Measurements from ENCODE around the gene KRT3. TPM values are rescaled to one million over a fixed set of nuclear protein-coding genes. Genes with fewer than 3 reads are reported as not detected.

KRT3 gene
- total and polyA plus RNA-seq, 2 experiments from 2014 or later: not detected

GRCh38 chr12:52767020-52767379, 28.9 kb downstream of the KRT3 start:
- no peak for TF ChIP-seq CTCF (IDR thresholded peaks at IDR 0.05; ENCODE audit: low read depth, low read length)
- Histone ChIP-seq H3K4me3 (no peak overlapping the region), H3K27ac (no peak overlapping the region), H3K9me3 (ENCODE audit: low read depth) (no peaks in the 10 kb centered on the region), H3K36me3 (no peaks in the 10 kb centered on the region), H3K27me3 (peaks cover under 1% of the 10 kb centered on the region), H3K4me1 (ENCODE audit: low read depth) (no peaks in the 10 kb centered on the region)
- no peak for DNase-seq (ENCODE audit: low read depth in 1 of 2, low spot score in 1 of 2)

DNA sequence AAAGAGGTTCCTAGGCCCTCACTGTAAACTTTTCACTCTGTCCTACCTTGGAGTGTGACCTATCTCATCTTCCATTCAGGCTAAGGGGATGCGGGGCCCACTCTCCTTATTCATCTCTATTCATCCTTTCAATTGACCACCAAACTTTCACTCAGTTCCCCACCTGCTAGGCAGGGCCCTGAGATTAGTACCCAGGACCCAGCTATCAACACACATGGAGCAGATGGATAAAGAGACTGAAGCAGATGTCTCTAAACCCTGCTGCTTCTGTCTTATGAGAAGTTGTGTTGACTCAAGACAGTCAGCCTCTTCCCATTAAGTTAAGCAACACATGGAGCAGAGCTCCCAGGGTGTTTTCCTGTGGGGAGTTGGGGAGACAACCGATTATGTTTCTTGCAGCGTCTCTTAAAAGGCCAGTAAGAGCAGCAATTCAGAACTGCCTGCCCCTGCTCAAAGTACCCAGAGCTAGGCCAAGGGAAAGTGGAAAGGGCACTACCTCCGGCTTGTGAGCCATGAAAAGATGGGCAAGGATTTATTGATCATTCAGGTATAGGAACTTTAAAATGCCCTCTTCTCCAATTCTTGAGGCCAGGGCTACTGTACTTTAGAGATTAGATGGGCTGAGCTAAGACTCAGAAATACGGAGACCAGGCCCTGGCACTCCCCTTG, 29.4 kb downstream of the KRT3 start:
- TF ChIP-seq CTCF (IDR thresholded peaks at IDR 0.05; ENCODE audit: low read depth, low read length): no peak
- Histone ChIP-seq H3K27ac (no peak overlapping the region), H3K27me3 (no peaks in the 10 kb centered on the region), H3K4me1 (ENCODE audit: low read depth) (no peaks in the 10 kb centered on the region), H3K36me3 (no peaks in the 10 kb centered on the region), H3K9me3 (ENCODE audit: low read depth) (no peaks in the 10 kb centered on the region), H3K4me3 (no peak overlapping the region)
- no peak for DNase-seq (ENCODE audit: low read depth in 1 of 2, low spot score in 1 of 2)

DNA sequence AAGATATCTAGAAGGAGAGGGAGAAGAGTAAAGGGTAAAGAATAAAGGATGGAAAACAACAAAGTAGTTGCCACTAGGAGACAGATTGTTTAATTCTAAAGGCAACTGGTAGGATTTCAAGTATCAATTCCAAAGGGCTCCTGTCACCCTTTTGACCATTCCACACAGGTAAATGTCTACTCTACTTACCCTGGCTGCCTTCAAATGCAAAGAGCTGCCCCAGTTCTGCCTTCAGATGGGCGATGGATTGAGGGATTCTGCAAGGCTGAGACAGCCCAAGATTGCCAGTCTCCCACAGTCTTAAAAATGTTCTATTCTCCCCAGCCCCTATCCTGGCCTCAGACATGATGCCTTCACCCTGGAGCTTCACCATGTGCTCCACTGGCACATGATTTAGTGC, 30.2 kb downstream of the KRT3 start:
- H3K4me3 ChIP-seq: no peak overlapping the region
- no peaks in the 10 kb centered on the region for H3K36me3 ChIP-seq
- no peaks in the 10 kb centered on the region for H3K4me1 ChIP-seq (ENCODE audit: low read depth)
- H3K27me3 ChIP-seq: no peaks in the 10 kb centered on the region
- no peak overlapping the region for H3K27ac ChIP-seq
- H3K9me3 ChIP-seq (ENCODE audit: low read depth): no peaks in the 10 kb centered on the region
- no peak for DNase-seq (ENCODE audit: low read depth in 1 of 2, low spot score in 1 of 2)
- TF ChIP-seq CTCF (IDR thresholded peaks at IDR 0.05; ENCODE audit: low read depth, low read length): no peak

GRCh38 chr12:52763991-52764390, 31.9 kb downstream of the KRT3 start:
- H3K36me3 ChIP-seq: no peaks in the 10 kb centered on the region
- DNase-seq (ENCODE audit: low read depth in 1 of 2, low spot score in 1 of 2): no peak
- H3K4me3 ChIP-seq: no peak overlapping the region
- H3K4me1 ChIP-seq (ENCODE audit: low read depth): no peaks in the 10 kb centered on the region
- no peaks in the 10 kb centered on the region for H3K27me3 ChIP-seq
- no peaks in the 10 kb centered on the region for H3K9me3 ChIP-seq (ENCODE audit: low read depth)
- no peak overlapping the region for H3K27ac ChIP-seq
- TF ChIP-seq CTCF (IDR thresholded peaks at IDR 0.05; ENCODE audit: low read depth, low read length): no peak

GRCh38 chr12:52763036-52763659, 32.8 kb downstream of the KRT3 start:
- H3K27me3 ChIP-seq: no peaks in the 10 kb centered on the region
- no peaks in the 10 kb centered on the region for H3K9me3 ChIP-seq (ENCODE audit: low read depth)
- no peak overlapping the region for H3K27ac ChIP-seq
- no peak overlapping the region for H3K4me3 ChIP-seq
- no peak for TF ChIP-seq CTCF (IDR thresholded peaks at IDR 0.05; ENCODE audit: low read depth, low read length)
- H3K36me3 ChIP-seq: no peaks in the 10 kb centered on the region
- no peaks in the 10 kb centered on the region for H3K4me1 ChIP-seq (ENCODE audit: low read depth)
- no peak for DNase-seq (ENCODE audit: low read depth in 1 of 2, low spot score in 1 of 2)
